ENCODE results near the gene TPM4.

Gene TPM4

GRCh38 chr19:16133818-16134217 lies 57.5 kb downstream of the TPM4 start:
- no peak for DNase-seq

GRCh38 chr19:16134510-16134909 lies 58.2 kb downstream of the TPM4 start:
- no peak for DNase-seq

GRCh38 chr19:16135430-16136127 lies 59.3 kb downstream of the TPM4 start:
- no peak for DNase-seq

GRCh38 chr19:16136185-16136999 lies 60.1 kb downstream of the TPM4 start:
- no peak for DNase-seq

GRCh38 chr19:16139752-16140151 lies 63.5 kb downstream of the TPM4 start:
- no peak for DNase-seq

- no peak for DNase-seq
Observed at GRCh38 chr19:16141043-16141442, 64.7 kb downstream of the TPM4 start.

- DNase-seq: no peak
Observed at GRCh38 chr19:16142032-16142580, 65.8 kb downstream of the TPM4 start.

GRCh38 chr19:16143399-16144215 lies 67.3 kb downstream of the TPM4 start, which contains the start of gene HSH2D:
TSS of gene HSH2D (plus strand) at chr19:16143685. CDS start at chr19:16148751, 5,066 bp downstream.
- peak; percentile 66 to 86 for DNase-seq

GRCh38 chr19:16144216-16144581 lies 67.9 kb downstream of the TPM4 start:
- no peak for DNase-seq

- DNase-seq: no peak
Observed at GRCh38 chr19:16146112-16146511, 69.8 kb downstream of the TPM4 start.

- no peak for DNase-seq
Observed at GRCh38 chr19:16148443-16149229, 72.3 kb downstream of the TPM4 start.

Data from stimulated activated CD4-positive, alpha-beta T cell treated with anti-CD3 and anti-CD28 coated beads, Interleukin-4, amount 100 ng/mL, for 4 hours (primary cell).